Mammary epithelial cell (primary cell): ENCODE measurements around the gene NMT1.

Experiments used
- CTCF ChIP-seq, 2 donors: IDR thresholded peaks in 1 of 2; conservative IDR thresholded peaks in 1 of 2; 2 replicates each; pipeline ENCODE4 v1.5.1; 2011 to 2012; ENCODE audit warnings: inconsistent platforms in 2 of 2, low read length in 2 of 2, mild to moderate bottlenecking in 2 of 2, control low read depth in 1 of 2, low read depth in 1 of 2; ENCODE audit not compliant: insufficient read depth in 1 of 2; ENCODE audit errors: extremely low read depth in 1 of 2
- EZH2 ChIP-seq: IDR thresholded peaks from 2 replicates; pipeline ENCODE4 v1.6.1; 2012; ENCODE audit warnings: low read length, inconsistent platforms, borderline replicate concordance

DNA sequence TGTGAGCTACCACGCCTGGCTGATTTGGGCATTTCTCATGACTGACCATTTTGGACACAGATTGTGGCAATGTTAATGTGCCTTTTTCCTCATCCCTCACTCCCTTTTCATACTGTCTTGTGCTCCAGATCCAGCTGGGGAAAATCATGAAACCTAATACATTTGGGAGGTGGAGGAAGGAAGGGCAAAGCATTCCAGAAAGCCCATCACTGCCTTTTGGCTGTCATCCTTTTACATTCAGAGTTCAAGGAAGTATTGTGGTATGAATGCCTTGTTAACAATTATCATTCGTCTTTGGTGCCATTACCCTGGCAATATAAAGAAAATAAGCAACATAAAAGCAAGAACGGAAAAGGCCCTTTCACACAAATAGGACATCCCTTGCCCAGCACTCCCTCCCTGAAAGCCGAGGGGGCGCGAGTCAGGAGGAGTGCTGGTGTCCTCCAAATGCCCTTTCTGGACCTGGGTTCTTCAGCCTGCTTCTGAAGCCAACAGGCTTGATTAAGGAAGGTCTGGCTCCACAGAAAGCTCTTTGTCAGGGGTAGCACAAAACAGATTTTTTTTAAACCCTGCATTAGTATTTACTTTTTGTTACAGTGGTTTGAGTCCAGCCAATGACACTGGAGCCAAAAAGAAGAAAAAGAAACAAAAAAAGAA is 20.1 kb downstream of the NMT1 start:
- TF ChIP-seq CTCF (conservative IDR thresholded peaks at IDR 0.05 in 1 of 2, IDR thresholded peaks at IDR 0.05 in 1 of 2; ENCODE audit: extremely low read depth in 1 of 2, insufficient read depth in 1 of 2, low read depth in 1 of 2, low read length in 2 of 2) (no peak), EZH2 (no peak)
